GM23338 (cell line): Measurements from ENCODE around the gene NAXE. TPM values are rescaled to one million over a fixed set of nuclear protein-coding genes. Genes with fewer than 3 reads are reported as not detected.
A peak's percentile ranks its signal among the peaks of the same experiment; 100 is the strongest.

ENCODE experiments used
- ATAC-seq: fragments of 200-7000 bp; cut with Tn5 transposase; 3 replicates; pipeline ENCODE4 v1.9.1; 2020
- DNase-seq: peaks from one replicate; pipeline ENCODE4 v3.0.0-alpha.2; 2015; ENCODE audit warnings: low spot score
- H2AFZ ChIP-seq: fragments of 200-600 bp; sonication (generic); 2 replicates; pipeline ENCODE4 v1.8.0; 2016; ENCODE audit warnings: antibody characterized with exemption, mild to moderate bottlenecking, moderate library complexity
- H3F3A ChIP-seq: fragments of 200-600 bp; sonication (generic); replicated peaks from 2 replicates; pipeline ENCODE4 v1.8.0; 2017; ENCODE audit warnings: antibody characterized with exemption, mixed run types, low read depth
- H3K27ac ChIP-seq: fragments of 200-600 bp; sonication (generic); 2 replicates; pipeline ENCODE4 v1.6.1; 2016; ENCODE audit warnings: low read depth
- H3K27me3 ChIP-seq: fragments of 200-600 bp; sonication (generic); 2 replicates; pipeline ENCODE4 v1.8.0; 2016; ENCODE audit warnings: mild to moderate bottlenecking, mixed run types, moderate library complexity; ENCODE audit not compliant: insufficient read depth
- H3K36me3 ChIP-seq: fragments of 200-600 bp; sonication (generic); 2 replicates; pipeline ENCODE4 v1.8.0; 2016; ENCODE audit warnings: mild to moderate bottlenecking; ENCODE audit not compliant: insufficient read depth
- H3K4me1 ChIP-seq: fragments of 200-600 bp; sonication (generic); 2 replicates; pipeline ENCODE4 v1.8.0; 2016; ENCODE audit warnings: mild to moderate bottlenecking, moderate library complexity; ENCODE audit not compliant: insufficient read depth
- H3K4me2 ChIP-seq: fragments of 200-600 bp; sonication (generic); 2 replicates; pipeline ENCODE4 v1.7.1; 2017; ENCODE audit warnings: mixed run types
- H3K4me3 ChIP-seq: fragments of 200-600 bp; sonication (generic); 2 replicates; pipeline ENCODE4 v1.6.1; 2016; ENCODE audit warnings: mixed run types
- H3K79me2 ChIP-seq: fragments of 200-600 bp; sonication (generic); replicated peaks from 2 replicates; pipeline ENCODE4 v1.8.0; 2017; ENCODE audit warnings: mild to moderate bottlenecking; ENCODE audit not compliant: insufficient read depth
- H3K9me2 ChIP-seq: fragments of 200-600 bp; sonication (generic); 2 replicates; pipeline ENCODE4 v1.8.0; 2017; ENCODE audit not compliant: insufficient read depth
- H4K20me1 ChIP-seq: fragments of 200-600 bp; sonication (generic); replicated peaks from 2 replicates; pipeline ENCODE4 v1.8.0; 2017; ENCODE audit warnings: mild to moderate bottlenecking; ENCODE audit not compliant: insufficient read depth
- H3K27ac Mint-ChIP-seq: 2 replicates; pipeline ENCODE4 v1.8.0; 2020; ENCODE audit warnings: inconsistent platforms, mild to moderate bottlenecking, moderate library complexity, mixed read lengths
- H3K27me3 Mint-ChIP-seq: 3 replicates; pipeline ENCODE4 v1.8.0; 2022; ENCODE audit warnings: low read depth, mild to moderate bottlenecking, moderate library complexity, mixed read lengths, inconsistent platforms; ENCODE audit not compliant: insufficient read depth, poor library complexity
- H3K36me3 Mint-ChIP-seq: 3 replicates; pipeline ENCODE4 v1.8.0; 2021; ENCODE audit warnings: low read depth, mild to moderate bottlenecking, inconsistent platforms, moderate library complexity, mixed read lengths
- H3K4me1 Mint-ChIP-seq: 3 replicates; pipeline ENCODE4 v1.8.0; 2020; ENCODE audit warnings: mild to moderate bottlenecking, inconsistent platforms, mixed read lengths
- H3K4me3 Mint-ChIP-seq: 3 replicates; pipeline ENCODE4 v1.8.0; 2021; ENCODE audit warnings: moderate library complexity, mild to moderate bottlenecking, inconsistent platforms, mixed read lengths
- H3K9me3 Mint-ChIP-seq: 3 replicates; pipeline ENCODE4 v1.8.0; 2020; ENCODE audit warnings: moderate library complexity, mild to moderate bottlenecking, inconsistent platforms, mixed read lengths
- CREB1 ChIP-seq: fragments of 250-450 bp; sonication (Bioruptor Pico); IDR thresholded peaks from 2 replicates; pipeline ENCODE4 v1.5.0; 2020; ENCODE audit warnings: low read depth, mild to moderate bottlenecking, moderate library complexity
- CTCF ChIP-seq, 2 experiments: fragments of 200-600 bp in 1 of 2; sonication (generic) in 1 of 2; conservative IDR thresholded peaks; 2 replicates each; pipeline versions ENCODE4 v1.5.1 to v1.6.1; 2016 to 2017; ENCODE audit warnings: antibody characterized with exemption in 2 of 2, low read depth in 2 of 2, mild to moderate bottlenecking in 2 of 2, moderate library complexity in 1 of 2
- ETS1 ChIP-seq: IDR thresholded peaks from 2 replicates; pipeline ENCODE4 v1.6.1; 2016; ENCODE audit warnings: antibody characterized with exemption
- EZH2 ChIP-seq: fragments of 200-600 bp; sonication (generic); IDR thresholded peaks from one replicate; pipeline ENCODE4 v1.8.0; 2017; ENCODE audit warnings: antibody characterized with exemption, mild to moderate bottlenecking, low read depth; ENCODE audit not compliant: unreplicated experiment
- EZH2phosphoT487 ChIP-seq: fragments of 200-600 bp; sonication (generic); IDR thresholded peaks from one replicate; pipeline ENCODE4 v1.8.1; 2018; ENCODE audit warnings: antibody characterized with exemption; ENCODE audit not compliant: unreplicated experiment
- JUNB ChIP-seq: IDR thresholded peaks from one replicate; pipeline ENCODE4 v1.6.1; 2016; ENCODE audit warnings: antibody characterized with exemption; ENCODE audit not compliant: unreplicated experiment
- NANOG ChIP-seq: IDR thresholded peaks from 2 replicates; pipeline ENCODE4 v1.6.1; 2016; ENCODE audit warnings: antibody characterized with exemption, borderline replicate concordance
- POLR2AphosphoS5 ChIP-seq: IDR thresholded peaks from 2 replicates; pipeline ENCODE4 v1.6.1; 2016; ENCODE audit warnings: antibody characterized with exemption, low read depth
- REST ChIP-seq: IDR thresholded peaks from one replicate; pipeline ENCODE4 v1.6.1; 2018; ENCODE audit warnings: antibody characterized with exemption; ENCODE audit not compliant: unreplicated experiment
- STAT1 ChIP-seq: IDR thresholded peaks from one replicate; pipeline ENCODE4 v1.6.1; 2016; ENCODE audit warnings: antibody characterized with exemption; ENCODE audit not compliant: unreplicated experiment
- ZNF114 ChIP-seq: fragments of 250-450 bp; sonication (Bioruptor Pico); IDR thresholded peaks from 2 replicates; pipeline ENCODE4 v1.5.0; 2020; ENCODE audit warnings: mild to moderate bottlenecking, moderate library complexity
- ZNF331 ChIP-seq: fragments of 250-450 bp; sonication (Bioruptor Pico); IDR thresholded peaks from 2 replicates; pipeline ENCODE4 v1.5.0; 2020; ENCODE audit warnings: low read depth, mild to moderate bottlenecking, moderate library complexity
- ZNF462 ChIP-seq: fragments of 250-450 bp; sonication (Bioruptor Pico); IDR thresholded peaks from 2 replicates; pipeline ENCODE4 v1.5.0; 2020; ENCODE audit warnings: mild to moderate bottlenecking, moderate library complexity
- polyA plus RNA-seq: library from polyadenylated mRNA; unstranded; fragments of >200 nt; fragmentation: Nextera tagmentation; extraction: Ambion mirVana; gene quantifications from 2 replicates; pipeline ENCODE4 v1.2.1, GENCODE V29; 2016
- total RNA-seq: library from RNA; depleted of rRNA; stranded (reverse); fragments of >200 nt; shearing (Covaris generic); gene quantifications from 2 replicates; pipeline ENCODE4 v1.2.3, GENCODE V29; 2014

Gene NAXE
- total and polyA plus RNA-seq, 2 experiments from 2014 or later, result 82.1 to 87.5 TPM

- Mint-ChIP-seq H3K4me3 (peak overlapping the region; percentile 97), H3K9me3 (no peaks in the 10 kb centered on the region), H3K27me3 (peaks cover 9% of the 10 kb centered on the region), H3K27ac (peak overlapping the region; percentile 98), H3K36me3 (peaks cover 38% of the 10 kb centered on the region), H3K4me1 (peaks cover 10% of the 10 kb centered on the region; the same call in 2 of the 3 replicates)
- H3K27me3 ChIP-seq, result no peaks in the 10 kb centered on the region
- TF ChIP-seq POLR2AphosphoS5, result no peak
- TF ChIP-seq CTCF (conservative IDR thresholded peaks at IDR 0.05; ENCODE audit: low read depth in 2 of 2), result no peak
- TF ChIP-seq EZH2phosphoT487, result no peak
- TF ChIP-seq STAT1, result no peak
- TF ChIP-seq CREB1 (CRISPR knock-in tag), result no peak
- no peak for TF ChIP-seq NANOG
- no peak for TF ChIP-seq ZNF462 (CRISPR knock-in tag)
- no peak for TF ChIP-seq ETS1
- TF ChIP-seq JUNB, result no peak
- TF ChIP-seq REST, result no peak
- no peak for TF ChIP-seq EZH2
- TF ChIP-seq ZNF331, result no peak
- TF ChIP-seq ZNF114 (CRISPR knock-in tag), result no peak
- H3K4me1 ChIP-seq, result no peaks in the 10 kb centered on the region; the same call in 1 of the 2 replicates
- H3F3A ChIP-seq, result peaks cover 50% of the 10 kb centered on the region
- H3K9me2 ChIP-seq, result no peaks in the 10 kb centered on the region
- peaks cover 18% of the 10 kb centered on the region for H3K36me3 ChIP-seq
- DNase-seq, result peak; percentile 19
- H4K20me1 ChIP-seq, result peaks cover 13% of the 10 kb centered on the region
- peak overlapping the region; percentile 92 for H3K27ac ChIP-seq
- peak overlapping the region; percentile 96 for H3K4me3 ChIP-seq
- peak overlapping the region; percentile 94 for H2AFZ ChIP-seq
- peaks cover 27% of the 10 kb centered on the region for H3K79me2 ChIP-seq
- no peak for ATAC-seq
- peak overlapping the region; percentile 80 for H3K4me2 ChIP-seq
Measured at GRCh38 chr1:156600733-156601121, 9.2 kb downstream of the NAXE start.
